NCI-H146 treated with DMSO at 0.1 percent for 48 hours (cell line): ENCODE data around the gene CMSS1.

Experiments used
- DNase-seq: peaks from one replicate; lab custom pipeline; 2025; ENCODE audit not compliant: unreplicated experiment; lab: John Stamatoyannopoulos, UW

The CMSS1 gene

GRCh38 chr3:99954914-99955644, 137.4 kb downstream of the CMSS1 start:
- peak; percentile 9 for DNase-seq

GRCh38 chr3:99955773-99956562, 138.3 kb downstream of the CMSS1 start:
- DNase-seq: no peak

DNA sequence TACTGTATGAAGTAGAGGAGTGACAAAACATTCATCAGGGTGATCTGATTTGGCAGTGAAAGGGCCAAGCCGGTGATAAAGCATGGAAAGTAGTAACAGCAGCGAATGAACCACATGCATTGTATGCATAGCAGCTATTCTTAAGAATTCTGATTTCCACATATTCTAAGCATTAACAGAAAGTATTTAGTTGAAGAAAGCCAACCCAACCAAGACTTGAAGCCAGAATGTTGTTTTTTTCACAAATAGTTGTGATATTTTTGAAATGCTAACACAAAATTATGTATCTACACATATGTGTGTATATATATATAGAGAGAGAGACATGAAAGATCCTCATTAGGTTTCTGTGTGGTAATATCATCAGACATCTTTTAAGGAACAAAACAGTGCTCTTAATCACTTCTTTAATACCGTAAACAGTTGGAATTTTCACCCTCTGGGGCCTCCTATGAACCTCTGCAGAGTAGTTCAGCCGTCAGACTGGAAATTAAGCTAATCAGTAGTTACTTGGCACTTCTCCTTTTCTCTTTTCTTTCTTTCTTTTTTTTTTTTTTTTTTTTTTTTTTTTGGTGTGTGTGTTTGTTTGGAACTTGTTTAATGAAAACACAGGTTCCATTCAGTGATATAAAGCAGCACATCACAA, 139.6 kb downstream of the CMSS1 start:
- DNase-seq: no peak

GRCh38 chr3:99958222-99958912, 140.7 kb downstream of the CMSS1 start:
- no peak for DNase-seq

GRCh38 chr3:99960123-99960878, 142.6 kb downstream of the CMSS1 start:
- DNase-seq: no peak

DNA sequence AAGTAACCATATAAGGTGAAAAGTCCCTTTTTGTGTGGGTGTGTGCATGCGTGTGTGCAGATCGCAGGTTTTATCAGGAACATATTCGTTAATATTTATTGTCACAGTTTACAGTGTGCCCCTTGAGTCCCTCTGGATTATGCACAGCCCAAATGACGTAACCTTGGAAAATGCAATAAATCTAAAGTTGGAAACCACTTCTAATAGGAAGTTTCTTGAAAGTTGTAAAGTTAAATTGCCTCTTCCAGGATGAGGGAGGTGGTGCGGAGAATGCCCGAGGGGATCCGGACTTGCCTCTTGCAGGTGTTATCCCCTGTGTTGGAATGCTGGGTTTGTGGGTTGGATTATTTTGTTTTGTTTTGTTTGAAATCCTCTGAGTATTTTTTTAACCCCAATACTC, 143.3 kb downstream of the CMSS1 start:
- no peak for DNase-seq

GRCh38 chr3:99961756-99962515, 144.3 kb downstream of the CMSS1 start:
- DNase-seq: no peak

- DNase-seq: no peak
Measured at GRCh38 chr3:99962703-99963102, 145.0 kb downstream of the CMSS1 start.

- DNase-seq: no peak
Measured at GRCh38 chr3:99965077-99965476, 147.4 kb downstream of the CMSS1 start.

DNA sequence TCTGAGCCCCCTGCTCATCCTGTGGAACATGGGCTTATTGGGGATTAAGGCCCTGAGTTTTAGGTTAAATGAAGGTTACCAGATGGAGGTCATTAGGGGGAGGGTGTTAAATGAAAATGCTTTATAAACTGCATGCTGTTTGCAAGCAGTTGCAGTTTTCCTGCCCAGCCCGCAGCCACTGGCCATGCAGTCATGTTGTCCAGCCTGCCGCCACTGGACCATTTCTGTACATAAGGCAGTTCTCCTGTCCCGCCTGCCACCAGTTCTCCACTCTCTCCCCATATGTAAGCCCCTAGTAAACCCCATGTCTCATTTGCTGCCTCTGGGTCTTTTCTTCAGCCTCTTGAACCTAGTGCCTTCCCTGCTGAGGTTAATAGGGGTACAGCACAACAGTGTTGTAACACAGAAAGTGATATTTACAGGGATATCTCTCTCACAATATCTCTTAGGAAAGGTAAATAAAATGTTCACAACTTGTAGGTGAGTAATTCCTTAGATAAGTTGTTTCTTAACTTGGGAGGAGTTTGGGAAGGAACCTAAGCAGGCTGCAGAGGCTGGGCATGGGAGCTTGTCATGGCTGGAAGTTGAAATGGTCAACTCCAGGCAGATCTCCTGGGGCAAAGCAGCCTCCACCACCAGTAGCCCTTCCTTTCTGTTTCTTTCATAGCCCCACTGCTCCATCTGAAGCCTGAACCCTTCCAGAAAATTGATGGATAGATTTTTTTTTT, 148.2 kb downstream of the CMSS1 start:
- DNase-seq: no peak

- no peak for DNase-seq
Measured at GRCh38 chr3:99966662-99967416, 149.2 kb downstream of the CMSS1 start.

- DNase-seq: no peak
Measured at GRCh38 chr3:99967796-99968195, 150.1 kb downstream of the CMSS1 start.

- DNase-seq: no peak
Measured at GRCh38 chr3:99969136-99969535, 151.5 kb downstream of the CMSS1 start.

- no peak for DNase-seq
Measured at GRCh38 chr3:99970198-99970597, 152.5 kb downstream of the CMSS1 start.

DNA sequence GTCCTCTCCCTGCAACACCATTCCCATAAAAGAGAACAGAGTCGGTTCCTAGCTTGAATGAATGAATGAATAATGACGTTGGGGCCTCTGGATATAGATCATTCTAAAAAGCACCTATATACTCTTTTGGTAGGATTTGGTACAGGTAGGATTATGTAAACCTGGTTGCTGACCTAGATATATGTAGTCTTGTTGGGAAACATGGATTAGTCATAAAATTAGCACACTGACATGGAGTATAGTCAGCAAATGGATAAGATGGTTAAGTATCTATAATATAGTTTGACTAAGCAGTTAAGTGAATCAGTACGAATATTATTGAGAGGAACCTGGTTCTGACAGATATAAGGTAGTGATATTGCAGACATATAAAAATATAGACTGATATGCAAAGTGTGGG, 154.1 kb downstream of the CMSS1 start:
- DNase-seq: no peak

DNA sequence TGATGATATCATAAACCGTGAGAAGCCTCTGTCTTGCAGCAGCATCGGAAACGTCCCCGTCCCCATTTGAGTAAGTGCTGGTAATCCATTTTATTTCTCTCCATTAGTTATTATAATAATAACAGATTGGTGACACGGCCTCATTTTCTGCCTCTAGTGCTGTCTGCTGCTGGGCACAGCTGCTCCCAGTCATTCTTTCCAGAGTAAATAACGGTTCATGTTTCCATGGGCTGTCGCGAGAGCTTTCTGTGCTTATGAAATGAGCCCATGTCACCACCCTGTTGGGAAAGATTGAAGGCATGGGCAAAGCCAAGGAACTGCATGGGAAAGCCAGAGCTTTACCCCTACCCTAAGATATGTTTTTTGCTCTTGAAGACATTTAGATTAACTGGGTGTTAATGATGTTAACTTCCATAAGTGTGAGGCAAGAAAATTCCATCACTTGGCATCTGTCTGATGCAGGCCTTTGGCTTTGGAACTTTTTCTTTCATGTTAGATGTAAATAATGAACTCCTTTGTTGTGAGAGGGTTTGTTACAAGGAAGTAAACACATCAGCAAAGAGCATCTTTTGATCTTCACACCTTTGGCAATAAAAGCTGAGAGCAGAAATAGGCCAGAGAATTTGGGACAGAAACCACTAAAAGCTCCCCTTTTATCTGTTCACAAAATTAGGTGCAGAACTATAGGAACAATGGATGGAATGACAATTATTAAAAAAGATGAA, 154.9 kb downstream of the CMSS1 start:
- DNase-seq: no peak

DNA sequence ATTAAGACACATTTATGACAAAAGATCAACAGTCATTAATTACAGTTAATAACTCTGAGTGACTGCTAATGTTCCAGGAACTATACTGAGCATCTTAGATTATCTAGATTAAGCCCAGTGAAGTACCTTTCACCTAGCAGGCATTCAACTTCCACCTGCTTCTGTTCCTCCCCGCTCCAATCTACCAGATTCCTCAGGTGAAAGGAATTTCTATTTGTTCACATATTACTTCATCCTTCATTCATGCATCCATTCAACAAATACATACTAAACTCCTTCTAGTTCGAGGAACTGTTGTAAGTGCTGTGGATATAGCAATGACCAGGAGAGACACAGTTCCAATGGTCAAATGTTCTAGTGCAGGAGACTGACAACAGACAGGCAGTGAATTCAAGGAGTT, 157.3 kb downstream of the CMSS1 start:
- DNase-seq: no peak

- DNase-seq: no peak
Measured at GRCh38 chr3:99976584-99976983, 158.9 kb downstream of the CMSS1 start.
